ENCODE measurements around the gene FAM76B.

GRCh38 chr11:95736355-95736754 is 53.2 kb downstream of the FAM76B start:
- TF ChIP-seq CREB5 (CRISPR knock-in tag; IDR thresholded peaks at IDR 0.05; ENCODE audit: low read depth) (no peak), PATZ1 (CRISPR knock-in tag; IDR thresholded peaks at IDR 0.05; ENCODE audit: borderline replicate concordance) (no peak), SNAI2 (CRISPR knock-in tag; IDR thresholded peaks at IDR 0.05) (no peak), GLIS3 (CRISPR knock-in tag; IDR thresholded peaks at IDR 0.05) (no peak), ARNTL (CRISPR knock-in tag; IDR thresholded peaks at IDR 0.05; ENCODE audit: borderline replicate concordance, low read depth) (no peak), TOX (CRISPR knock-in tag; IDR thresholded peaks at IDR 0.05; ENCODE audit: borderline replicate concordance) (no peak), OSR1 (CRISPR knock-in tag; IDR thresholded peaks at IDR 0.05) (no peak), PPARA (CRISPR knock-in tag; IDR thresholded peaks at IDR 0.05; ENCODE audit: borderline replicate concordance) (no peak), ESRRG (CRISPR knock-in tag; IDR thresholded peaks at IDR 0.05) (no peak), ZFP3 (CRISPR knock-in tag; IDR thresholded peaks at IDR 0.05) (no peak)

Data from SK-N-SH treated with all-trans-retinoic acid at 6 μM for 48 hours (cell line).